Stomach (tissue), 9 donors: Measurements from ENCODE around the gene MTFR2. TPM values are rescaled to one million over a fixed set of nuclear protein-coding genes. Genes with fewer than 3 reads are reported as not detected.
"Not testable (repeated sequence)": the region's sequence is repeated elsewhere in the genome, so short reads cannot be mapped to it uniquely, and the experiment has no call there.

Experiments used
- DNase-seq, 2 donors: peaks; one replicate each; pipeline versions ENCODE4 v3.0.0 to v3.0.0-alpha.2; 2013 to 2019
- H3K27ac ChIP-seq, 5 donors: fragments of 200-600 bp in 4 of 5; sonication (generic) in 4 of 5; one replicate each; pipeline ENCODE4 v1.5.1; 2013 to 2019; ENCODE audit warnings: mild to moderate bottlenecking in 1 of 5, moderate library complexity in 1 of 5
- H3K27me3 ChIP-seq, 3 donors: fragments of 200-600 bp; sonication (generic); one replicate each; pipeline ENCODE4 v1.5.1; 2017 to 2019; ENCODE audit warnings: mixed run types in 1 of 3
- H3K36me3 ChIP-seq, 4 donors: fragments of 200-600 bp; sonication (generic); 1 replicate in 3 of 4; 2 replicates in 1 of 4; pipeline ENCODE4 v1.5.1; 2016 to 2019
- H3K4me1 ChIP-seq, 4 donors: fragments of 200-600 bp; sonication (generic); one replicate each; pipeline ENCODE4 v1.5.1; 2016 to 2019
- H3K4me3 ChIP-seq, 4 donors: fragments of 200-600 bp; sonication (generic) in 3 of 4; one replicate each; pipeline ENCODE4 v1.5.1; 2016 to 2019; ENCODE audit warnings: mild to moderate bottlenecking in 1 of 4
- H3K9me3 ChIP-seq, 4 donors: fragments of 200-600 bp; sonication (generic); one replicate each; pipeline ENCODE4 v1.5.1; 2016 to 2019
- CTCF ChIP-seq, 7 experiments: fragments of 450-650 bp in 4 of 7; fragments of 200-600 bp in 3 of 7; sonication (generic) in 3 of 7; IDR thresholded peaks; one replicate each; pipeline ENCODE4 v1.5.1; 2016 to 2019; ENCODE audit warnings: antibody characterized with exemption in 7 of 7, control low read depth in 2 of 7, mild to moderate bottlenecking in 1 of 7
- EP300 ChIP-seq: sonication (generic); formaldehyde crosslinking; IDR thresholded peaks from one replicate; pipeline ENCODE4 v1.6.1; 2017; ENCODE audit warnings: antibody characterized with exemption
- POLR2A ChIP-seq, 4 donors: fragments of 450-650 bp; IDR thresholded peaks; one replicate each; pipeline ENCODE4 v1.6.1; 2016; ENCODE audit warnings: antibody characterized with exemption in 4 of 4, control low read depth in 2 of 4, mild to moderate bottlenecking in 1 of 4, moderate library complexity in 1 of 4
- POLR2AphosphoS5 ChIP-seq, 3 donors: sonication (generic); formaldehyde crosslinking; IDR thresholded peaks; one replicate each; pipeline ENCODE4 v1.6.1; 2016; ENCODE audit warnings: antibody characterized with exemption in 3 of 3
- WGBS, 5 donors: extraction: QIAGEN DNeasy Blood & Tissue Kit in 3 of 5; methylation state at CpG; one replicate each; pipeline versions ENCODE4 v1.1.5 to v1.1.7; 2013 to 2018; 5-methylcytosine and 5-hydroxymethylcytosine counted together
- intact Hi-C: fragments of 100-400 bp; cut with DNase I; formaldehyde crosslinking; loops from one replicate; pipeline ENCODE4 v1.15.1; 2023; ENCODE audit warnings: low total_unique reads
- polyA plus RNA-seq, 3 donors: library from polyadenylated mRNA; stranded (reverse); fragments of 200-250 nt; gene quantifications; one replicate each; pipeline ENCODE4 v1.2.3, GENCODE V29; 2013
- total RNA-seq, 5 donors: library from RNA; depleted of rRNA; stranded (reverse); fragments of >200 nt; gene quantifications; one replicate each; pipeline versions ENCODE4 v1.1.0 to v1.2.3, GENCODE V29; 2014 to 2016
- donor health status: healthy with polysubstance abuse.
- donor health status: Bipolar disorder and iron deficiency.
- donor health status: healthy.

MTFR2 gene
- total and polyA plus RNA-seq, 8 donors, result 1.8 to 4.0 (median 2.0) TPM; not detected in 3

GRCh38 chr6:136226674-136227377 lies 23.3 kb downstream of the MTFR2 start:
- 36 to 73% (median 64%) methylated on average over 4 of the region's 4 CpGs for WGBS, 5 donors

GRCh38 chr6:136226027-136226673 lies 24.0 kb downstream of the MTFR2 start:
- no peak for TF ChIP-seq EP300
- peak in 6 of 7 experiments; percentile 64 to 100 (median 100) for TF ChIP-seq CTCF (IDR thresholded peaks at IDR 0.05)
- no peak for TF ChIP-seq POLR2A (IDR thresholded peaks at IDR 0.05)
- TF ChIP-seq POLR2AphosphoS5 (IDR thresholded peaks at IDR 0.05), result peak in 1 of 3 donors; percentile 28
- intact Hi-C loops, result loop anchor here (10.0 kb wide), 1 partner anchor 691 kb away; no protein-coding TSS in a partner anchor
- Histone ChIP-seq H3K27ac (peak overlapping the region in 2 of 5 donors; percentile 52 to 63), H3K4me3 (peak overlapping the region; percentile 27 to 33 (median 30)), H3K9me3 (no peaks in the 10 kb centered on the region), H3K36me3 (no peaks in the 10 kb centered on the region), H3K27me3 (no peaks in the 10 kb centered on the region), H3K4me1 (peaks cover 10 to 15% (median 13%) of the 10 kb centered on the region in 4 donors)
- DNase-seq, result peak; percentile 69 to 80
- WGBS, 5 donors, result 17 to 26% (median 17%) methylated on average over 12 of the region's 12 CpGs

More at GRCh38 chr6:136226674-136227377, 23.3 kb downstream of the MTFR2 start:
- no peaks in the 10 kb centered on the region for H3K27me3 ChIP-seq
- intact Hi-C loops, result loop anchor here (10.0 kb wide), 1 partner anchor 692 kb away; no protein-coding TSS in a partner anchor
- H3K9me3 ChIP-seq, result no peaks in the 10 kb centered on the region
- no peak for TF ChIP-seq POLR2A (IDR thresholded peaks at IDR 0.05)
- TF ChIP-seq POLR2AphosphoS5 (IDR thresholded peaks at IDR 0.05), result no peak
- no peak for TF ChIP-seq EP300
- TF ChIP-seq CTCF (IDR thresholded peaks at IDR 0.05), result no peak
- no peaks in the 10 kb centered on the region for H3K36me3 ChIP-seq
- peak overlapping the region; percentile 27 to 33 (median 30) for H3K4me3 ChIP-seq
- DNase-seq, result peak in 1 of 2 donors; percentile 37
- H3K27ac ChIP-seq, result peak overlapping the region in 2 of 5 donors; percentile 52 to 63
- H3K4me1 ChIP-seq, result peaks cover 10 to 15% (median 13%) of the 10 kb centered on the region in 4 donors

GRCh38 chr6:136225496-136225895 lies 24.6 kb downstream of the MTFR2 start:
- no peak for TF ChIP-seq EP300
- no peak for TF ChIP-seq POLR2AphosphoS5 (IDR thresholded peaks at IDR 0.05)
- no peak for TF ChIP-seq POLR2A (IDR thresholded peaks at IDR 0.05)
- no peak for TF ChIP-seq CTCF (IDR thresholded peaks at IDR 0.05)
- H3K27me3 ChIP-seq, result no peaks in the 10 kb centered on the region
- H3K27ac ChIP-seq, result no peak overlapping the region
- no peak for DNase-seq
- WGBS, 5 donors, result 63 to 71% (median 69%) methylated on average over 5 of the region's 5 CpGs
- peaks cover 6 to 15% (median 12%) of the 10 kb centered on the region in 4 donors for H3K4me1 ChIP-seq
- H3K36me3 ChIP-seq, result no peaks in the 10 kb centered on the region
- intact Hi-C loops, result loop anchor here (10.0 kb wide), 1 partner anchor 691 kb away; no protein-coding TSS in a partner anchor
- H3K9me3 ChIP-seq, result no peaks in the 10 kb centered on the region
- H3K4me3 ChIP-seq, result no peak overlapping the region

GRCh38 chr6:136224974-136225373 lies 25.1 kb downstream of the MTFR2 start:
- not testable (repeated sequence) for DNase-seq, H3K27me3 ChIP-seq, H3K27ac ChIP-seq, H3K36me3 ChIP-seq, H3K4me3 ChIP-seq, H3K9me3 ChIP-seq
- H3K4me1 ChIP-seq, result peaks cover 6 to 15% (median 12%) of the 10 kb centered on the region in 4 donors
- intact Hi-C loops, result loop anchor here (10.0 kb wide), 1 partner anchor 690 kb away; no protein-coding TSS in a partner anchor
- 94 to 98% (median 96%) methylated on average over 4 of the region's 4 CpGs for WGBS, 5 donors
